ENCODE data around the gene TXNDC8.
"Not testable (repeated sequence)": the region's sequence is repeated elsewhere in the genome, so short reads cannot be mapped to it uniquely, and the experiment has no call there.

The TXNDC8 gene

DNA sequence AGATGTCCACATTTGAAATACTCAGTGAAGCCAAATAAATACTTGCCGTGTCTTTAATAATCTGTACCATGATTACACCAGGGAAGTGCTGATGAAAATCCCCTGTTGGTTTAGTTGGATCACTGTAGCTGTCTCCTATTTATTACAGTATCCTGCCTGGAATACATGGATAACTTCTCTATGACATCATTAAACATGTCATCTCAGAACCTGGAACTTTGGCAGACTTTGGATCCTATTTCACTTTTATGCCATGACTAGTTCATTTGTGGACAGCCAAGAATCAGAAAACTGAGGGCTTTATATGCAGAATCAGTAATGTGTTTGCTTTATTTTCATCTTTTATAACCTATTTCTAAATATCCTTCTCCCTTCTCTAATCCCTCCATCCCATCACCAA, at the start of gene TXNDC8:
TSS of gene TXNDC8 (minus strand) at position 137 of the 400 bp plus-strand sequence.
- Mint-ChIP-seq H3K9me3 (ENCODE audit: low read depth) (no peaks in the 10 kb centered on the region), H3K4me3 (no peak within 1 kb of the TSS), H3K36me3 (no peaks in the 10 kb centered on the region), H3K4me1 (ENCODE audit: low read depth) (no peaks in the 10 kb centered on the region), H3K27me3 (peaks cover 1% of the 10 kb centered on the region), H3K27ac (no peak within 1 kb of the TSS)

DNA sequence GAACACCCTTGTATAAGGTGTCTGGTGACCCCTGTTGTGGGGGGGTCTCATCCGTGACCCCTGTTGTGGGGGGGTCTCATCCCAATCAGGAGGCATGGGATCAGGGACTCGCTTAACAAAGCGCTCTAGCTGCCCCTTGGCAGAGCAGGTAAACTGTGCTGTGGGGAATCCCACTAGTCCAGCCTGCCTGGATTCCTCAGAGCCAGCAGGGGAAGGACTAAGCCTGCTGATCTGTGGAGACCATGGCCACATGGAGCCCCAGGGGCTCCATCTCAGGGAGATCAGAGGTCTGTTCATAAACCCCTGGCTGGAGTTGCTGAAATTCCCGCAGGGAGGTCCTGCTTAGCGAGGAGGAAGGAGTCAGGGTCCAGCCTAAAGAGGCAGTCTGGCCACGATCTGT, 45.8 kb upstream of the TXNDC8 start:
- Mint-ChIP-seq H3K9me3 (ENCODE audit: low read depth) (no peaks in the 10 kb centered on the region), H3K27ac (no peak overlapping the region), H3K4me3 (no peak overlapping the region), H3K36me3 (no peaks in the 10 kb centered on the region), H3K4me1 (ENCODE audit: low read depth) (no peaks in the 10 kb centered on the region), H3K27me3 (peaks cover 6% of the 10 kb centered on the region)

DNA sequence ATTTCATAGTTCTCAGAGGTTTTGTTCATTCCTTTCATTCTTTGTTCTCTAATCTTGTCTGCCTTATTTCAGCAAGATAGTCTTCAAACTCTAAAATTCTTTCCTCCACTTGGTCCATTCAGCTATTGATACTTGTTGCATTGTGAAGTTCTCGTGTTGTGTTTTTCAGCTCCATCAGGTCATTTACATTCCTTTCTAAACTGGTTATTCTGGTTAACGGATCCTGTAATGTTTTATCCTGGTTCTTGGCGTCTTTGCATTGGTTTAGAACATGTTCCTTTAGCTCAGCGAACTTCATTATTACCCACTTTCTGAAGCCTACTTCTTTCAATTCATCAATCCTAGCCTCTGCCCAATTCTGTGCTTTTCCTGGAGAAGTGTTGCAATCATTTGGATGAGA, 45.1 kb upstream of the TXNDC8 start:
- peaks cover 6% of the 10 kb centered on the region for H3K27me3 Mint-ChIP-seq

DNA sequence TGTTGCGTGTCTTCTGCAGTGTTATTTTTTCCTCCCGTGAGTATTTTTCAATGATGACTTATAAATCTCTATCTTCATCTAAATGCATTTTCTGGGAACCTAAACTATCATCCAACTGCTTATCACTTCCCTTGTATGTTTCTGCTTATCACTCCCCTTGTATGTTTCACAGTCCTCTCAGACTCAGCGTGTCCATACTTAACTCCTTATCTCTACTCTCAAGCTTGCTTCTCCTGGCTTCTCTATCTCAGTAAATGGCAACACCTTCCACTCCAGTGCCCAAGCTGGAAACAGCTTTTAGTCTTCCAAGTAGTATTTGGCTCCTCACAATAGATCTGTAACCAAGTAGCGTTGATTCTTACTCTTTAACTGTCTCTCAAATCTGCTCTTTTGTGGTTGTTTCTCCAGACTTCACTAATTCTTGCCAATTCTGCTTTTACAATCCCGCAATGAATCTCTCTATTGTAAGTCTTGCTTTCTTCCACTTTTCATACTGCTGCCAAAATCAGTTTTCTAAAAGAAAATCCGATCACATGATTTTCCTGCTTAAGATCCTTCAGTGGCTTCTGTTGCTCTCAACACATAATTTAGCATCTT, 33.8 kb upstream of the TXNDC8 start:
- no peaks in the 10 kb centered on the region for H3K27me3 Mint-ChIP-seq
- no peaks in the 10 kb centered on the region for H3K4me1 Mint-ChIP-seq (ENCODE audit: low read depth)
- no peak overlapping the region for H3K27ac Mint-ChIP-seq
- H3K4me3 Mint-ChIP-seq = no peak overlapping the region
- H3K36me3 Mint-ChIP-seq = no peaks in the 10 kb centered on the region
- H3K9me3 Mint-ChIP-seq (ENCODE audit: low read depth) = no peaks in the 10 kb centered on the region

More for the DNA sequence above, 45.1 kb upstream of the TXNDC8 start:
- Mint-ChIP-seq H3K4me3 (no peak overlapping the region), H3K9me3 (ENCODE audit: low read depth) (no peaks in the 10 kb centered on the region), H3K36me3 (no peaks in the 10 kb centered on the region), H3K4me1 (ENCODE audit: low read depth) (no peaks in the 10 kb centered on the region), H3K27ac (no peak overlapping the region)

DNA sequence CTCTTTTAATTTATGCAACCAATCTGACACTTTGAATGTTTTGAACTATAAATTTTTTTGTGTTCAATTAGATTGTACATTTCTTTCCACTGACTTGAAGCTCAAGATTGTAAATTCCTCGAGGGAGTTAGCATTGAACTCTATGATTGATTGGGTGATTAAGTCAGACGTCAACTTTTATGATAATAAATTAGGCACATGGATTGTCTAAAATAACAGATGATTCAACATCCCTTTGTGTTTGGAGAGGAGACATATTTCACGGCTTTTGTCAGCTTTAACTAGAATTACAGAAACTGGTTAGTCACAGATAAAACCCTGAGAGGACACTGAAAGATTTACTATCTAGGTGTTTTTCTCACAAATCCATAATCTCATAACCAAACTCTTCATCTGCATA, 32.7 kb upstream of the TXNDC8 start:
- H3K4me1 Mint-ChIP-seq (ENCODE audit: low read depth) = no peaks in the 10 kb centered on the region
- no peaks in the 10 kb centered on the region for H3K9me3 Mint-ChIP-seq (ENCODE audit: low read depth)
- no peak overlapping the region for H3K4me3 Mint-ChIP-seq
- H3K27ac Mint-ChIP-seq = no peak overlapping the region
- no peaks in the 10 kb centered on the region for H3K27me3 Mint-ChIP-seq
- no peaks in the 10 kb centered on the region for H3K36me3 Mint-ChIP-seq

DNA sequence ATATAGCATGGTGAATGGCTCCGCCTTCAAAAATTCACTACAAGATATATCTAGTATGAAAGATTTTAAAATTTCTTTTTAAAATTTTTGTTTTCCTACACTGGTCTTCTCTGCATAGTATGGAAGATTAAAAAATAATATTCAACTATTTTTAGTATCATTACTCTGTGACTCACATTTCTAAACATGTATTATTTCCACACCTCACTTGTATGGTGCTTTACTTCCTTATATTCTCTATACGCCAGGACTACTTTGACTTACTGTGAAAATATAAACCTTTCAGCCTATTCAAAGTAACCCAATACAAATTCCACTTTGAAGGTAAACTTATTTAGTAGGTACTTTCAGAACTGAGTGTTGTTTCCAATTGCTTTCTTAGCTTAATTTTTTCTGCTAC, 26.8 kb upstream of the TXNDC8 start:
- H3K9me3 Mint-ChIP-seq (ENCODE audit: low read depth) = no peaks in the 10 kb centered on the region

DNA sequence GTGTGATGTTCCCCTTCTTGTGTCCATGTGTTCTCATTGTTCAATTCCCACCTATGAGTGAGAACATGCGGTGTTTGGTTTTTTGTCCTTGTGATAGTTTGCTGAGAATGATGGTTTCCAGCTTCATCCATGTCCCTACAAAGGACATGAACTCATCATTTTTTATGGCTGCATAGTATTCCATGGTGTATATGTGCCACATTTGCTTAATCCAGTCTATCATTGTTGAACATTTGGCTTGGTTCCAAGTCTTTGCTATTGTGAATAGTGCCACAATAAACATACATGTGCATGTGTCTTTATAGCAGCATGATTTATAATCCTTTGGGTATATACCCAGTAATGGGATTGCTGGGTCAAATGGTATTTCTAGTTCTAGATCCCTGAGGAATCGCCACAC, 21.3 kb upstream of the TXNDC8 start:
- not testable (repeated sequence) for H3K27me3 Mint-ChIP-seq; H3K9me3 Mint-ChIP-seq (ENCODE audit: low read depth); H3K27ac Mint-ChIP-seq; H3K4me3 Mint-ChIP-seq; H3K4me1 Mint-ChIP-seq (ENCODE audit: low read depth); H3K36me3 Mint-ChIP-seq

More for the DNA sequence above, 26.8 kb upstream of the TXNDC8 start:
- H3K27me3 Mint-ChIP-seq = no peaks in the 10 kb centered on the region
- H3K27ac Mint-ChIP-seq = no peak overlapping the region
- H3K4me1 Mint-ChIP-seq (ENCODE audit: low read depth) = no peaks in the 10 kb centered on the region
- no peak overlapping the region for H3K4me3 Mint-ChIP-seq
- H3K36me3 Mint-ChIP-seq = no peaks in the 10 kb centered on the region

DNA sequence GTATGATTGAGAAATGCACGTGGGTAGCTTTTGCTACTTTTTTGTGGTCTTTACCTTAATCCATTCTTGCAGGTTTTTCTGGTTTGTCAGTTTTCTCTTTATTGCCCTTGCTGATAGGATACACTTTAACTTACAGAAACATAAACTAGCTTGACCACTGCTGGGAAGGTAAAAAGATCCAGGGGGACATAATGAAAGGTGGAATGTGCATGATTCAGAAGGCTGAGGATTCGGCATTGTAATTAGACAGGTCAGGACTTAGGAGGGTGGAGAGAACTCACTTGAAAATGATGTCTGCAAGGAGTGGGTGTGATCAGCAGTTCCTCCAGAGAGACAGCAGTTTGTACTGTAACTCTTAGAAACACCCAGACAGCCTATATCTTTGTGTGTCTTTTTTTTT, 19.8 kb upstream of the TXNDC8 start:
- Mint-ChIP-seq H3K27me3 (no peaks in the 10 kb centered on the region), H3K4me1 (ENCODE audit: low read depth) (no peaks in the 10 kb centered on the region), H3K4me3 (no peak overlapping the region), H3K27ac (no peak overlapping the region), H3K36me3 (no peaks in the 10 kb centered on the region), H3K9me3 (ENCODE audit: low read depth) (no peaks in the 10 kb centered on the region)

DNA sequence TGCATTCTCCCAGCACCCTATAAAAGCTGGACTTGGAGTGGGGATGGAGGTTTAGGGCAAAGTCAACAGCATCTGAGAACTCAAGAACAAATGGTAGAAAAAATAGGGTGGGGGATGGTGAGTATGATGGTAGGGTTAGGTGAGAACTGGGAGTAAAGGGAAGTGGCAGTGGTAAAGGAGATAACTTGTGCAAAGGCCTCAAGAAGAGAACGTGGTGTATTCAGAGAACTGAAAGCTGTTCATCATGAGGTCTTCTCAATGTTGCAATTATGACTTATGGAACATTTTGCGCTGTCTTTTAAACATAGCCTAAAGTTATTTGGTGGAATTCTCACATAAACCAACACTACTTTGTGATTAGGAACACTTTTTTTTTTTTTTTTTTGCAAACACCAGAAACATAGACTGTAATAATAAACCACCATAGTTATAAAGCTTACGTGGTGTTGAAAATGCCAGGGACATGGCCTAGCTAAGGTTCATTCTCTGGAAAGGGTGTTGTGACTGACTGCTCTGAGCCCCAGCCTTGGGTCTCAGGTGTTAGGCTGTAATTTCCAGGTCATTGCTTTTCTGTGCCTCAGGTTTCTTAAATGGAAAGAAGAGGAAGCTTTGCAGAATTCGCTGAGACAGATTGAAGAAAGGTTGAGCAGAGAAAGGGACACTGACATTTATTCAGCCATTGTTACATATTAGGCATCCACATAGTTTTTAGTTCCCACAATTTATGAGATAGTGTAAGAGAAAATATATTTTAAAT, 19.2 kb upstream of the TXNDC8 start:
- Mint-ChIP-seq H3K4me3 (no peak overlapping the region), H3K27ac (no peak overlapping the region), H3K4me1 (ENCODE audit: low read depth) (no peaks in the 10 kb centered on the region), H3K36me3 (no peaks in the 10 kb centered on the region), H3K9me3 (ENCODE audit: low read depth) (no peaks in the 10 kb centered on the region), H3K27me3 (no peaks in the 10 kb centered on the region)

DNA sequence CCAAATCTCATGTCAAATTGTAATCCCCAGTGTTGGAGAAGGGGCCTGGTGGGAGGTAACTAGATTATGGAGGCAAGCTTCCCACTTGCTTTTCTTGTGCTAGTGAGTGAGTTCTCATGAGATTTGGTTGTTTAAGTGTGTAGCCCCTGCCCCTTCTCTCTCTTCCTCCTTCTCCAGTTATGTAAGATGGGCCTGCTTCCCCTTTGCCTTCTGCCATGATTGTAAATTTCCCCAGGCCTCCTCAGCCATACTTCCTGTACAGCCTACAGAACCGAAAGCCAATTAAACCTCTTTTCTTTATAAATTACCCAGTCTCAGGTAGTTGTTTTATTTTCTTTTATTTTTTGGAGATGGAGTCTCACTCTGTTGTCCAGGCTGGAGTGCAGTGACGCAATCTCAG, 18.2 kb upstream of the TXNDC8 start:
- no peak overlapping the region for H3K4me3 Mint-ChIP-seq
- no peaks in the 10 kb centered on the region for H3K27me3 Mint-ChIP-seq
- H3K4me1 Mint-ChIP-seq (ENCODE audit: low read depth) = no peaks in the 10 kb centered on the region
- no peaks in the 10 kb centered on the region for H3K36me3 Mint-ChIP-seq
- H3K27ac Mint-ChIP-seq = no peak overlapping the region
- no peaks in the 10 kb centered on the region for H3K9me3 Mint-ChIP-seq (ENCODE audit: low read depth)

DNA sequence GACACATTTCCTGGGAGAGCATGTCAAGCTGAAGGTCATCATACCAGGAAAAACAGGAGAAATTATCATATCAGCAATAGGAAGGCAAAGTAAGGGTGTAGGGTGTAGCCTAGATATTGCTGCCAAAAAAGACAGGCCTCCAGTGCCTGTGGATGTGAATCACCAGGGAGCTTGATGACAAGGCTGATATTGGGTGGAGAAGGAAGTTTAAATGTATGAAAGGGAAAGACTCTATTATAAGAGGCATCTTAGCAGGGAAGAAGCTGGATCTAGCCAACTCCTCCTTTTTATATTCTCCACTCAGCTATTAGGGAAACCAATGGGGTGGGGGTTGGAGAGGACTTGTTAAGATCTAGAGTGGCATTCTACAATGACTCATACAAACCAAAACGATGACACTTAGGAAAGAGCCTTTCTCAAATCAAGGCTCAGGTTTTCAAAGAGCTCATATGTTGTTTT, 13.4 kb upstream of the TXNDC8 start:
- no peaks in the 10 kb centered on the region for H3K4me1 Mint-ChIP-seq (ENCODE audit: low read depth)
- no peak overlapping the region for H3K4me3 Mint-ChIP-seq
- no peaks in the 10 kb centered on the region for H3K27me3 Mint-ChIP-seq
- H3K27ac Mint-ChIP-seq = no peak overlapping the region
- no peaks in the 10 kb centered on the region for H3K9me3 Mint-ChIP-seq (ENCODE audit: low read depth)
- H3K36me3 Mint-ChIP-seq = no peaks in the 10 kb centered on the region

DNA sequence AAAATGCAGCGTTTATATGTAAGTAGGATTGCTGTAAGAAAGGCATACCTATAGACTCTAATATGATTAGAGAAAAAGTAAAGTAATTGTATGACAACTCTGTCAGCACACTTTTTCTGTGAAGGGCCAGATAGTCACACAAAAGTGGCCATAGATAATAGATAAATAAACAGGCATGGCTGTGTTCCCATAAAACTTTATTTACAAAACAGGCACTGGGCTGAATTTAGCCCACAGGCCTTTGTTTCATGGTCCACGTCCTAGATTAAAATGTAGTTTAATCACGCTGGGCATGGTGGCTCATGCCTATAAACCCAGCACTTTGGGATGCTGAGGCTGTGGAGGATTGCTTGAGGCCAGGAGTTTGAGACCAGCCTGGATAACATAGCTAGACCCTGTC, 8.7 kb upstream of the TXNDC8 start:
- no peaks in the 10 kb centered on the region for H3K4me1 Mint-ChIP-seq (ENCODE audit: low read depth)
- H3K27me3 Mint-ChIP-seq = peaks cover 1% of the 10 kb centered on the region

DNA sequence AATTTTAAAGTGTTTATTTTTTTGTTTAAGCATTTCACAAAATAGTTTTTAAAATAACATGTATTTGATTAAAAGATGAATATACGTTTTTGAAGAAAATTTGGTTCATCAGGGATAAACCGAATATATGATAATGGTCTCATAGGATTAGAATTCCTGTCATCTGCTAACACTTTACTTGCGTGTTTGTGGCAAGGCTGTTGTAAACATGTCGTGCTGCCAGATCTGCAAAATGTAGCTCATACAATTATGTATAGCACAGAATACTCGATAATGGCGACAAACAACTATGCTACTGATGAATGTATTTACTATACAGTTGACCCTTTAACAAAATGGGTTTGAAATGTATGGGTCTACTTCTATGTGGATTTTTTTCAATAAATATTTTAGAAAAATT, 7.2 kb upstream of the TXNDC8 start:
- Mint-ChIP-seq H3K36me3 (no peaks in the 10 kb centered on the region), H3K4me1 (ENCODE audit: low read depth) (no peaks in the 10 kb centered on the region), H3K9me3 (ENCODE audit: low read depth) (no peaks in the 10 kb centered on the region), H3K4me3 (no peak overlapping the region), H3K27ac (no peak overlapping the region), H3K27me3 (peaks cover 1% of the 10 kb centered on the region)

More for the DNA sequence above, 8.7 kb upstream of the TXNDC8 start:
- no peaks in the 10 kb centered on the region for H3K9me3 Mint-ChIP-seq (ENCODE audit: low read depth)
- no peak overlapping the region for H3K4me3 Mint-ChIP-seq
- no peak overlapping the region for H3K27ac Mint-ChIP-seq
- no peaks in the 10 kb centered on the region for H3K36me3 Mint-ChIP-seq

DNA sequence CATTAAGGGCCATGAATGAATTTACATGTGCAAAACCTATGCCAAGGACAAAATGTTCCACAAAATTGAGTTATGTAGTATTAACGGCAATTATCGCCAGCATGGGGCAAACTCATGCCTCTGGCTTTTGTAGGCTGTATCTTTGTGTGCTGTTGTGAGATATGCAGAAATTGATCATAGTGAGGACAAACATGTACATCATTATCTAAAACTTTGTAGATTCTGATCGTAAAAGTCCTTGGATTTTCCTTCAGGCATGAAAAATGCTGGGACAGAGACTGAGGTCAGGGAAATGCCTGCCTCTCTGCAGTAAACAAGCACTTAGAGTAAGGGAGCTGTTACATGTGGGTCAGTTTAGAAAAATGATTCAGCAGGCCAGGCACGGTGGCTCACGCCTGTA, 5.9 kb upstream of the TXNDC8 start:
- no peaks in the 10 kb centered on the region for H3K36me3 Mint-ChIP-seq

DNA sequence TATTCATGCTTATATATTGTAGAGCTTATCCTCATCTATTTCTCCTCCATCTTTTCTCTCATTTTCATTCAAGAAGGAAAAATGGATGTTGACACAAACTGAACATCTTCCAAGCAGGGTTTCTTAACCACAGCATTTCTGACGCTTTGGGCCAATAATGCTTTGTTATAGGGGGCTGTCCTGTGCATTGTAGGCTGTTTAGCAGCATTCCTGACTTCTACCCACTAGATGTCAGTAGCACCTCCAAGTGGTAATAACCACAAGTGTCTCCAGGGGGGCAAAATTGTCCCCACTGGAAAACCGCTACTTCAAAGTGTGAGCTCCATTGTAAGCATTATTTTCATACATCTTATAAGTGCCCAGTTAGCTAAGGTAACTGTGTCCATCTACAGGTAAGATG, 2.6 kb upstream of the TXNDC8 start:
- Mint-ChIP-seq H3K27ac (no peak overlapping the region), H3K27me3 (peaks cover 1% of the 10 kb centered on the region), H3K36me3 (no peaks in the 10 kb centered on the region), H3K4me1 (ENCODE audit: low read depth) (no peaks in the 10 kb centered on the region), H3K4me3 (no peak overlapping the region), H3K9me3 (ENCODE audit: low read depth) (no peaks in the 10 kb centered on the region)

More for the DNA sequence above, 5.9 kb upstream of the TXNDC8 start:
- no peak overlapping the region for H3K4me3 Mint-ChIP-seq
- no peaks in the 10 kb centered on the region for H3K4me1 Mint-ChIP-seq (ENCODE audit: low read depth)
- no peak overlapping the region for H3K27ac Mint-ChIP-seq
- no peaks in the 10 kb centered on the region for H3K9me3 Mint-ChIP-seq (ENCODE audit: low read depth)
- H3K27me3 Mint-ChIP-seq = peaks cover 1% of the 10 kb centered on the region

DNA sequence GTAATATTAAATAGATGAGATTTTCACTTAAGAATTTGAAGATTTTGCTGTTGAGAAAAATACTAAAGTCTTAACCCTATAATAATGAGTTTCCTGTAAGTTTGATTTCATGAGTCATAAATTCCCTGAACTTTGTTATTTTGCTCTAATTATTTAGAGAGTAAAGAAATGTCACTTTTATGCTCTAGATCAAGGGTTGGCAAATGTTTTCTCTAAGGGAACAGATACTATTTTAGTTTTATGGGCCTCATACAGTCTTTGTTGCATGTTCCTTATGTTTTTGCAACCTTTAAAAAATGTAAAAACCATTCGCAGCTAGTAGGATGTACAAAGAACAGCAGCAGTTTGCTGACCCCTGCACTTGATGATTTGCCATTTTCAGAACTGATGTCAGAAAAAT, 480 bp upstream of the TXNDC8 start:
- H3K27me3 Mint-ChIP-seq = peaks cover 1% of the 10 kb centered on the region
- H3K4me3 Mint-ChIP-seq = no peak overlapping the region
- no peaks in the 10 kb centered on the region for H3K4me1 Mint-ChIP-seq (ENCODE audit: low read depth)
- no peaks in the 10 kb centered on the region for H3K36me3 Mint-ChIP-seq
- H3K9me3 Mint-ChIP-seq (ENCODE audit: low read depth) = no peaks in the 10 kb centered on the region
- no peak overlapping the region for H3K27ac Mint-ChIP-seq
